ENCODE data around the gene GPR55.

GRCh38 chr2:230930928-230931555, 6.0 kb upstream of the GPR55 start:
- TF ChIP-seq CTCF (IDR thresholded peaks at IDR 0.05) (no peak), POLR2A (IDR thresholded peaks at IDR 0.05) (no peak)
